ENCODE measurements around the gene CATSPERZ. TPM values are rescaled to one million over a fixed set of nuclear protein-coding genes. Genes with fewer than 3 reads are reported as not detected.

CATSPERZ gene
- total and polyA plus RNA-seq, 2 donors (not counting 3 experiments of a cell fraction or from before 2014, with no cell fraction given), result 0.11 TPM; not detected in 1

DNA sequence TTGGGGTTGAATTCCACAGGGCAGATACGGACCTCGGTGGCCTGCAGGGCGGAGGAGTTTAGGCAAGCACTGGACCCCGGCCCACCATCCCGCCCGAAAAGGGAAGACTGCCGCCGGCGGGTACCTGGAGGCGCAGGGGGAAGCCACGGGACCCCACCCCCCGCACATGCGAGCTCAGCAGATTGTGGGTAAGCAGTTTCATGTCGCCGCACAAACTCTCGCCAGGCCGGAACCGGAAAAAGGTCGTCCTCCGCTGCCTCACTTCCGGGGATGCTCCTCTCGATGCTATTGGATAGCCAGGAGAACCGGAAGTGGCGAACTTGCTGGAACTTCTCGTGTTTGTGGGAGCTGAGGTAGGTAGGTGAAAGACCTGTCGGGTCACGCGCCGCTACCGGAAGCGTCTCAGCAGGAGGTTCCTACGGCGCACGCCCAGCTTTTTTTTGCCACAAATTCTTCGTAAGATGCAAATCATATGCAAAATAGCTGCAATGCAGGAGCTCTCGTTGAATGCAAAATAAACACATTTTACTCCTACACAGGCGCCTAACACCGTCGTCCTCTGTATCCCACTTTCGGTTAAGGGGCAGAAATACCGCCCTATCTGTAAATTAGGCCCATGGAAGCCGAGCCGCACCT is 17.3 kb downstream of the CATSPERZ start, which contains the start of gene TRMT112:
TSS of gene TRMT112 (minus strand) at position 235 of the 636 bp plus-strand sequence. CDS start at position 202, 33 bp downstream.
- Histone ChIP-seq H3K9me3 (replicated peaks; ENCODE audit: control insufficient read depth, insufficient read depth, low read length) (no peaks in the 10 kb centered on the region), H3K27ac (ENCODE audit: insufficient read depth, low read depth, low read length) (peak within 1 kb of the TSS; percentile 87), H3K36me3 (ENCODE audit: control insufficient read depth in 2 of 2, extremely low read depth in 1 of 2, insufficient read depth in 2 of 2, low read length in 2 of 2) (peaks cover 2 to 16% of the 10 kb centered on the region in 2 experiments), H3K4me1 (ENCODE audit: control insufficient read depth, extremely low read depth, insufficient read depth, low read length) (peaks cover 10% of the 10 kb centered on the region), H3K4me2 (ENCODE audit: insufficient read depth, low read length) (peak within 1 kb of the TSS; percentile 87), H3K4me3 (replicated peaks in 1 of 3; ENCODE audit: insufficient read depth in 1 of 3, low read depth in 1 of 3, low read length in 3 of 3) (peak within 1 kb of the TSS; percentile 57 to 76 (median 75)), H3K9me1 (replicated peaks; ENCODE audit: control insufficient read depth, extremely low read depth, insufficient read depth, low read length) (no peaks in the 10 kb centered on the region), H3K9ac (replicated peaks; ENCODE audit: extremely low read depth, insufficient read depth, low read length) (peak within 1 kb of the TSS; percentile 77), H3K27me3 (ENCODE audit: control insufficient read depth in 2 of 2, insufficient read depth in 2 of 2, low read length in 2 of 2) (no peaks in the 10 kb centered on the region), H3K79me2 (ENCODE audit: control insufficient read depth, insufficient read depth, low read length) (peaks cover 4% of the 10 kb centered on the region), H4K20me1 (replicated peaks; ENCODE audit: control insufficient read depth, extremely low read depth, insufficient read depth, low read length) (no peaks in the 10 kb centered on the region), H2AFZ (ENCODE audit: low read depth, low read length) (peak within 1 kb of the TSS; percentile 65)
- ChIA-PET CTCF (interaction anchor here (0.5 to 3.6 kb wide), 24 partner anchors 10 to 582 kb away, joined by 3 to 72 read pairs (median 6); partner anchors contain the start of genes BAD, CATSPERZ, CCDC88B and ESRRA), POLR2A (interaction anchor here (0.6 to 2.1 kb wide), 7 partner anchors 8 to 136 kb away, joined by 3 to 6 read pairs (median 5); partner anchors contain the start of genes NUDT22, STIP1 and TRPT1)
- FAIRE-seq (peak; percentile 99), DNase-seq (ENCODE audit: low read depth, low spot score) (peak; percentile 94)
- TF ChIP-seq POLR2AphosphoS5 (IDR thresholded peaks at IDR 0.05; ENCODE audit: insufficient read depth, low read depth, low read length) (peak; percentile 83), MYC (IDR thresholded peaks at IDR 0.05; ENCODE audit: low read depth, low read length) (no peak), EZH2 (IDR thresholded peaks at IDR 0.05; ENCODE audit: borderline replicate concordance, low read depth, low read length, severe bottlenecking) (no peak), POLR2A (IDR thresholded peaks at IDR 0.05; ENCODE audit: low read depth, low read length) (peak; percentile 84)
- TF ChIP-seq, protein P1, sequence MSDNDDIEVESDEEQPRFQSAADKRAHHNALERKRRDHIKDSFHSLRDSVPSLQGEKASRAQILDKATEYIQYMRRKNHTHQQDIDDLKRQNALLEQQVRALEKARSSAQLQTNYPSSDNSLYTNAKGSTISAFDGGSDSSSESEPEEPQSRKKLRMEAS (IDR thresholded peaks at IDR 0.05; ENCODE audit: insufficient read depth, insufficient read length), result peak; percentile 30
- BruUV-seq (replicated peaks), result no TSS peak
- dilution Hi-C loops (cut with MboI; ENCODE audit: extremely low pct_ligation_motif_present, low sequenced_read_pairs) (no loop called here), intact Hi-C loops (cut with micrococcal nuclease) (loop anchor here (1.0 kb wide), 2 partner anchors 12 to 38 kb away; partner anchors contain the start of gene ESRRA)

All from endothelial cell of umbilical vein (primary cell).